Cortex of kidney (tissue), 1 donor: Measurements from ENCODE around the gene VPS41.

Source experiments
- DNase-seq: peaks from one replicate; lab custom pipeline; 2025; lab: John Stamatoyannopoulos, UW

Gene VPS41

DNA sequence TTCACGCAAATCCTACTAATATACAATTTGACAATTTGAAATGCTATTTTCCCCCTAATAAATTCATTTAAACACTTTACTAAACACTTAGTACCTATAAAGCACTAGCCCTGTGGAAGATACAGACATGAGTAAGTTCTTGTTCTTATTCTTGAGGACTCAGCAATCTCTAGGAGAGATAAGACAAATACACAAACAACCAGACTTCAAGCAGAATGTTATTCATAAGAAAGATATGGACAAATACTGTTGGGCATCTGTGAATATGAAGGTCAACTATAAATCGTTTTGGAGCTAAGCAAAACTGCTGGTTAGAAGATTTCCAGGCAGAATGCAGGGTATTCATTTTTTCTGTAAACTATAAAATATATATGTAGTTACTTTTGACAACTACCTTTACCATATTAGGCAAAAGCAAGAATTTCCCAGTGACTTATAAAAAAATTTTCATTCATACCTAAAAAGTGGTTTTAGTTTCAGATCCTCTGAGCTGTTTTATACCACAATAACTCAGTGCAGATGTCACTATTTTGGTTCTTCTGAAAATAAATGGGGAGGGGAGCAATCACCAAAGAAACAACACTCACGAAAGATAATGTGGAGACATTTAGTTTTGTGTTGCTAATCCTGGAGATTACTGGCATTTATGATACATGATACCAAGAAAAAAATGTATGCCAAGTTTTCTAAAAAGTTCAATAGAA, 3.8 kb downstream of the VPS41 start:
- DNase-seq = no peak

DNA sequence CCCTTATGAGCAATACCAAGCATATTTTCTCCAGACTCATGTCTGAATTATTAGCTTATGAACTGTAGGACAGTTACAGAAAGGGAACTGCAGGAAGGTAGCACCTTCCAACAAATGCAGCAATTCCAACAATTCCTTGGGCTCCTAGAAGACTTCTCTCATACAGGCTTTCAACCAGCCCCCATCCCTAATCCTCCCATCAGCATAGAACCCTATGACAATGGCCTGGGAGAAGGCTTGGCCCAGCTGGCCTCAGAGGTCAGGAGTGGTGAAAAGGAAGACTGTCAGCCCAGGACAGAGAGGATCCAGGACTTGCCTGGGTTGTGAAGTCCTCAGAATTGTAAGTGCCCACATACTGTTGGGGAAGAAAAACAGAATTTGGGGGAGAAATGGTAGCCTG, 5.9 kb downstream of the VPS41 start:
- no peak for DNase-seq

DNA sequence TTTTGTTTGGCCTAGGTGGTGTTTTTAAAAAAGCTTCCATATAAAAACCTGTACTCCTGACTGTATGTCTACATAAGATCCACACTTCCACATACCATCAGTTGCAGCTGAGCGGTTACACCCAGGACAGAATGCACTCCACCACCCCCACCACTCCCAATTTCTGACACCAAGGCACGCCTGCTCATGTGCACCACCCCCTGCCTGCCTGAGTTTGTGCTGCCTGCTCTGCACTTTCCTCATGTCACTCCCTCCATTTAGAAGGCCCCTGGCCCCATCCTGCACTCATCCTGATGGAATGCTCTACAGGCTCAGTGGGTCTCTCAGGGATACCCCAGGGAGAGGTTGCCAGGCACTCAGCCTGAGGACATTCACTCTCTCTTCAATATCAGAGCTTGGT, 6.5 kb downstream of the VPS41 start:
- no peak for DNase-seq

DNA sequence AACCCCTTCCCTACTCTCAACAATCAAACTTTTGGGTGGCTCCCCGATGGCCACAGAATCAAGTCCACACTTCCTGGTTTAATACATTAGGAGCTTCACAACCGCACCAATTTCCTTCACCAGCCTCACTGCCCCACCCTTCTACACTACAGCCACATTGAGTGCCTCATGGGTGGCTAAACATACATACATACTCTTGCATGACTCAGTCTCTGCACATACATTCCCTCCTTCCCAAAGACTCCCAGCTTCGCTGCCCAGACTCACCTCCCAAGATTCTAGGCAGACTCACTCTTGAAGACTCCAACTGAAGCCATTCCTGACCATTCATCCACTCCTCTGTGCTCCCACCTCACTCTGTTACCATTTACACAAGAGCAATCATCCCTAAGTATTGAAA, 15.9 kb downstream of the VPS41 start:
- no peak for DNase-seq

DNA sequence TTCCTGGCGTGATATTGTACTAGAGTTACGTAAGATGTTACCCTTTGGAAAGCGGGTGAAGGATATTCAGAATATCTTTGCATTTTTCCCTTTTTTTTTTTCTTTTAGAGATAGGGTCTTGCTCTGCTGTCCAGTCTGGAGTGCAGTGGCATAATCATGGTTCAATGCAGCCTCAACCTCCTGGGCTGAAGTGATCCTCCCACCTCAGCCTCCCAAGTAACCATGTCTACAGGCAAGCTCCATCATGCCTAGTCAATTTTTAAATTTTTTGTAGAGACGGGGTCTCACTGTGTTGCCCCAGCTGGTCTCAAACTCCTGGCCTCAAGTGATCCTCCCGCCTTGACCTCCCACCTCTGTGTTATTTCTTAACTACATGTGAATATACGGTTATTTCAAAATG, 18.4 kb downstream of the VPS41 start:
- DNase-seq = no peak

DNA sequence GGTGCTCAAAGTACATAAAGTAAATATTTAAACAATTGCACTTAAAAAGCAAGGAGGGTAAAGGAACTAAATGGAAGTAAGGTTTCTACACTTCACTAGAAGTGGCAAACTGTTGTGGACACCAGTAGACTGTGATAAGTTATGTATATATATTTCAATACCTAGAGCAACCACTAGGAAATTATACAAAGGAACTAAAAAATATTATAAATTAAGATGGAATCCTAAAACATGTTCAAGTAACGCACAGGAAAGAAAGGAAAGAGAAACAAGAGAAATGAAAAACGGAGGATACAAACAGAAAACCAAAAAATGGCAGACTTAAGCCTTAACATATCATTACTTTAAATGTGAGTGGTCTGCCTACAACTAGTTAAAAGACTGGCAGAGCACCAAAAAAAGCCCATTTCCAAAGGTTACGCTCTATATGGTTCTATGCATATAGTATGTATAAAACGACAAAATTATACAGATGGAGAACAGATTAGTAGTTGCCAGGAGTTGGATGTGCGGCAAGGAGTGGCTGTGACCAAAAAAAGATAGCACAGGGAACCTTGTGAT, 19.0 kb downstream of the VPS41 start:
- DNase-seq = no peak

DNA sequence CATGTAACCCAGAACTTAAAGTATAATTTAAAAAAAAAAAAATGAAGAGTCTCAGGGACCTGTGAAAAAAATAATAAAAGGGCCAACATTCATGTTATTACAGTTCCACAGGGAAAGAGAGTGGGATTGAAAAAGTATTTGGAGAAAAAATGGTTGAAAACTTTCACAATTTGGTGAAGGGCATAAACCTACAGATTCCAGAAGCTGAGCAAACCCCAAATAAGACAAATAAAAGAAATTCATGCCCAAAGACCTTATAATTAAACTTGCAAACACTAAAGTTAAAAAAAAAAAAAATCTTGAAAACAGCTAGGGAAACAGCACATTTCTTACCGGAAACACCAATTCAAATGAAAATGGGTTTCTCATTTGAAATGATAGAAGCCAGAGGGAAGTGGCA, 19.9 kb downstream of the VPS41 start:
- no peak for DNase-seq

DNA sequence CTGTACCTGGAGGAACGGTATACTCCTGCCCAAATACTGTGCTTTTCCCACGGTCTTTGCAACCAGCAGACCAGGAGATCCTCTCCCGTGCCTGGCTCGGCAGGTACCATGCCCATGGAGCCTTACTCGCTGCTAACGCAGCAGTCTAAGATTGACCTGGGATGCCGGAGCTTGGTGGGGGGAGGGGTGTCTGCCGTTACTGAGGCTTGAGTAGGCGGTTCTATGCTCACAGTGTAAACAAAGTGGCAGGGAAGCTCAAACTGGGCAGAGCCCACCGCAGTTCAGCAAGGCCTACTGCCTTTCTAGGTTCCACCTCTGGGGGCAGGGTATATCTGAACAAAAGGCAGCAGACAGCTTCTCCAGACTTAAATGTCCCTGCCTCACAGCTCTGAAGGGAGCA, 22.7 kb downstream of the VPS41 start:
- DNase-seq = no peak

DNA sequence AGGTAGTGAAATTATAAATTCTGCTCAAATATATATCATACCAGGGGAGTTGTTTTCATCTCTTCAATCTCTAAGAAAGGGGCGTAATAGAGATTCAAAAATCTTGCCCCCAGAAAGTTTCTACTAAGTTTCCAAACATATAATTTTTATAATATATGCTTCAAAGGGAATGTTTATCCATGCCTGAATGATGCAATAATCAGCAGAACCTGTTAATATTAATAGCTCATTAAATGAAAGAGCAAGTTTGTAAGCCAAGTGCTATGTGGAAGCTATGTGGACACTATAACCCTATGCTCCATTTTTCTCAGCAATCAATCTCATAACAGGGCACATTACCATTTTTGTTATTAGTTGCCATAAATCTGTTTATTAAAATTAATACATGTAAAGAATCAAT, 25.3 kb downstream of the VPS41 start:
- DNase-seq = no peak

DNA sequence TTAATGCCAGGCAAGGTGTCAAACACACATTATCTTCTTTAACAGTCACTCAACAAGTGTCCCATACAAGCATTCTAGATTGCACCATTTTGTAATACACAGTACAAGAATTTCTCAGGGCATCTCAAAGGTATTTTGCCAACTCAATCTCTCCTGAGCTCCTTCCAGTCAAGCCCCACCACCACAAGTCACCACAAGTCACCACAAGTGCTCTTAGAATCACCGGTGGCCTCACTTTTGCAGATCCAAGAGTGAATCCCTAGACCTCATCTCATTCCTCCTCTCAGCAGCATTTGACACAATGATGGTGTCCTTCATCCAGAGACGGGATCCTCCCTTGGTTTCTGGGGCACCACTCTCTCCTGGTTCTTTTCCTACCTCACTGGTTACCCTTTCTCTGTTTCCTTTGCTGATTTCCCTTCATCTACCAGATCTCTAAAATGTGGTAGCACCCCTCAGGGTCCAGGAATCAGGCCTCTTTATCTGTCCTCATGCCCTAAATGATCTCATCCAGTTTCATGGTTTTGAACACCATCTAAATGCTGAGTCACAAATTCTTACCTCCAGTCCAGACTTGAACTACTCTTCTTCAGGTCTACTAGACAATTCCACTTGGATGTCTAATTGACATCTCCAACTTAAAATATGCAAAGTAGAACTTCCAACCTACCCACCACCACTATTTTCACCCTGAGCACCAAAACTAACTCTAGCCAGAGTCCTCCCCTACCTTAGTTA, 26.9 kb downstream of the VPS41 start:
- DNase-seq = no peak

DNA sequence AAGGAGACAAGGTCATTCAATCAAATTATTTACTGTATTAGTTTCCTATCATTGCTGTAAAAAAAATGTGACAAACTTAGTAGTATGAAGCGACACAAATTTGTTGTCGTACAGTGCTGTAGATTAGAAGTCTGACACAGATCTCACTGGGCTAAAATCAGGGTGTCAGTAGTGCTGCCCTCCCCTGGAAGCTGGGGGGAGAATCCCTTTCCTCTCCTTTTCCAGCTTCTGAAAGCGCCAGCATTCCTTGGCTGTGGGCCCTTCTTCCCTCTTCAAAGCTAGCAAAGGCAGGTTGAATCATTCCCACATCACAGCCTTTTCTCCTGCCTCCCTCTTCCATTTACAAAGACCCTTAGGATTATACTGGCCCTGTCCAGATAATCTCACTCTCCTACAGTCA, 28.0 kb downstream of the VPS41 start:
- DNase-seq = no peak

DNA sequence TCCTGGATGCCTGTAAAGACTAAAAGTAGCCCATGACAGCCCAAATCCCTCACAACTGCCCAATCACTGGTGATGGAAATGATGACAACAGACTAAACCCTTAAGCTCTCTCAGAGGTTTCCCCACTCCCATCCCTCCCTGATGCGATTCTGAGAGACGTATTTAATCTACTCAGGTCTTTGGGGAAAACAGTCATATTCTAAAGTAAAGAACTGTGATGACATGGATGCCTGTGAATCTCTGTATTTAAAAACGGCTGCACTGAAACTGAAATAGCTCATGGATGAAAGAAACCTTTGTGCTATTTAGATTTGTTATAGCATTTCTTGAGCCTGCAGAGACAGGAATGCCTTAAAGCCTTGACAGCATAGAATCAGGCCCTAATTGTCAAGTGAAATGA, 28.5 kb downstream of the VPS41 start:
- DNase-seq = no peak

DNA sequence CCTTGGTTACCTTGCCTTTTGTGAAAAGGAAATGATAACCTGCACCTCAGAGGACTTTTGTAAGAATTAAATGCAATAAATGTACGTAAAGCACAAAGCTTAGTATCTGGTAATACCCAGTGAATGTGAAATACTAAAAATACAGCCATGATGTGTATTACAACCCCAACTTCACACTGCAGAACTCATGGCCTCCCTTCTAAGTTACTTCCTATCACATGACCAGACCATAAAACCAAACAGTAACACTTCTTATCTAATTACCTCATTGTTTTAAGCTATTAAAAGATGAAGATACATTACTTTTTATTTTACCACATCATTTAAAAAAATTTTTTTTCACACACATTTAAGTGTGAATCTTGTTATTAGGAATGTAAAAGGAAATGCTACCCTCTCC, 29.0 kb downstream of the VPS41 start:
- no peak for DNase-seq

DNA sequence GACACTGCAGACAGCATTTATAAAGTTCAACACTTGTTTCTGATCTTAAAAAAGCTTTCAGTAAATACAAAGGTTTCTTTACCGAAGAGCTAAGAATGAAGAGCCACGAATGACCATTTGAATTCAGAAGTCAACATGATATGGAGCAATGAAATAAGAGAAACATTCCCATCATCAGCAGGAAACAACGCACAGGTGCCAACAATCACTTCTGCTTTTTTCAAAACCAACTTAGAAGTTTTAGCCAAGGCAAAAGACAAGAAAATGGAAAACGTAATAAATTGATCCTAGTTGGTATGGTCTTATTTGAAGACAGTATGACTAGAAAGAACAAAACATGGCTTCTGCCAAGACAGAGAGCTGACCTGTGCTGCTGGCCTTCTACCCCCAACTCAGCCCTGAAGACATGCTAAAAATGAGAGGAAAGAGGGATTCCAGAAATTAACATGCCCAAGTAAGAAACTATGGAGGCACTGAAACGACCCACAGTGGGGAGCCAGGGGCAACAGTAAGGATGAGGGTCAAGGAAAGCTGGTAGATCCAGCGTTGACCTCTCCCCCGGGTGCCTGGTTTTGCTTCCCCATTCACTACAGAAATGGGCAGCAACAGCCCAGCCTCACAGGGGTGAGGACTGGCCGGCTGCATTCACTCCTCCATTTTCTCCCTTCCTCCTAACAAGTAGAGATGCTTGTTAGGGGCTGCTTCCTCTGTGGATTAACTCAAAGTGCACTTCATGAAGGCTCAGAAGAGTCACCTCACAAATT, 30.1 kb downstream of the VPS41 start:
- no peak for DNase-seq

DNA sequence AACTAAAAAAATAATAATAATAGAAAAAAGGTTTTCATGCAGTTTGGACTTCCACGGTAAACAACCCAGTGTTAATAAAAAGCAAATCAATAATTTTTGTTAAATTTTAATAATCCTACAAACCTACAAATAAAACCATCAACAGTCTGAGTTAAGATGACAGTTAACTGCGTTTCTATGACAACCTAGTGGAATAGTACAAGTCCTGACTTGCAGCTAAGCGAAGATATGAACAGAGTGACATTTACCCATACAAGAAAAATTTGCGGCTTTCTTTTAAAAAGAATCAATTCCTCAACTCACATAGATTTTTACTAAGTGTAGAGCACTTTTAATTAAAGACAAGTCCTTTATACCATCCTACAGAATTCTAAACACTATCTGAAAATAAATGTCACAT, 35.6 kb downstream of the VPS41 start:
- DNase-seq = no peak

DNA sequence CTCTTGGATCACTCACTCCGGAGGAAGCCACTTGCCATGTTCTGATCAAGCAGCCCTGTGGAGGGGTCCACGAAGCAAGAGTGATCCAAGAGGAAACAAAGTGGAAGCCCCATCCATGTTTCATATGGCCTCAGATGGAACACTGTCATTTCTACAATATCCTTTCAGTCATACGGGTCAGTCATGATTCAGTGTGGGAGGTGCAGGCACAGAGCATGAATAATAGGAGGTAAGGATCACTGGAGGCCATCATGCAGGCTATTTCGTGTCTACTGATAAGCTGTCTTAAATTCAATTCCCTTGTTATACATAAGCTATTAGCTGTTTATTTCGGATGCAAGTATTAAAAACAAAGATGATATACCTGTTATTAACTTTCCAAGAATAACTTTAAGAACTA, 36.8 kb downstream of the VPS41 start:
- no peak for DNase-seq

DNA sequence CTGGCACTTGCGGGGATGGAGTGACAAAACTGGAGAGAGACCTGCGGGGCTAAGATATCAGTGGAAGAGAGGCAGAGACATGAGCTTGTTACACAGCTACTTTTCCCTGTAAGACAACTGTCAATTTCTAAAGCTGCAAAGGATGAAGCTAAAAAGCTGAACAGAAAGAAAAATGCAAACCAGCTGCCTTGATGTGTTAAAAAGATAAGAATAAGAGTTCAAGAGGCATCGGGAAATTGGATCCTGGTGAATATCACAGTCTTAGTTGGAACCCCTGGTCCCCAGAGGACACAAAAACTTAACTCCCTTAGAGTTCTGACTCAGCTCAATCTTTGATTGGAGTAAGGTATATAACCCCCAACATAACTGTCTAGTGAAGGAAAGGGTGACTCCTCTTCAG, 38.8 kb downstream of the VPS41 start:
- DNase-seq = no peak

DNA sequence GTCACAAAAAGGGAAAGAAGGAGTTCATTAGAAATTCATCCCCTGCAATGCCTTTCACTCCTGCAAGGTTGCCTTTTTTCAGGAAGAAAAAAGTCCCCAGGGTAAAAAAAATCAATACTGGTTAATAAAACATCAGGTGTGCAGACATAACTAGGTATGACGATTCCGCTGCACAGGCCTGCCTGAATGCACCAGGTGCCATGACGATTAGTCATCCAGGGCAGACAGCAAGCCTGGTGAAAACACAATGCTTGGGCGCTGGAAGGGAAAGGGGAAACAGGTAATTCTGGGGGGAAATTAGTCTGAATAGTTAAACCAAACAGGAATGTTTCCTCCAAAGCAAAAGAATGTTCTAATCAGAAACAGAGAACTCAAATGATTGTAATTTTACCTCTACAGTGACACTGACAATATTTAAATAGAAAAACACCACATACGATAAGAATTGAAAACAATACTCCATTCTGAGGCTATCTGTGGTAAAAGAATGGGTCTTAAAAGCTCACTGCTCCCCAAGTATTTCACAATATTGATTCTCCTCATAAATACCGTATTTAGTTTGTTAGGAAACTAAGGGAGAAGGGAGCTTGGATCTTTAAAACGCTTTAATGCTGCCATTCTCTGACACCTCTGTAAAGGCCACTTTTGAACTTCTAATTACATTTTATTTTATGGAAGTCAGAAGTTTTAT, 45.2 kb downstream of the VPS41 start:
- DNase-seq = no peak

DNA sequence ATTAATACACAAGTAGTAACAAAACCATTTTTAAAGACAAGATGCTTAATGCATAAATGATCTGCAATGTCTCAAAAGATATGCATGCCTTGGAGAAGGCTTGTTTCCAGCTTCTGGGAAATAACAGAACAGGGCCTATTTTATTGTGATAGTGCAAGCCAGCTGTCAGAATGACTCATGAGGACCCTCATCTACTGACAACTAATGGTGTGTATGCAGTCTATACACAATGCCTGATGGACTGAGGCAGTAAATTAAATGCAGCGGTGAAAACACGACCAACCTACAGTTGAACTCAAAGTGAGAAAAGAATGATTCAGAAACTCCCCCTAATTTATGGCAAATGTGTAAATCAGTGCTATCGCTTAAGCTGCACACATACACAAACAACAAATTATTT, 46.3 kb downstream of the VPS41 start:
- DNase-seq = no peak

DNA sequence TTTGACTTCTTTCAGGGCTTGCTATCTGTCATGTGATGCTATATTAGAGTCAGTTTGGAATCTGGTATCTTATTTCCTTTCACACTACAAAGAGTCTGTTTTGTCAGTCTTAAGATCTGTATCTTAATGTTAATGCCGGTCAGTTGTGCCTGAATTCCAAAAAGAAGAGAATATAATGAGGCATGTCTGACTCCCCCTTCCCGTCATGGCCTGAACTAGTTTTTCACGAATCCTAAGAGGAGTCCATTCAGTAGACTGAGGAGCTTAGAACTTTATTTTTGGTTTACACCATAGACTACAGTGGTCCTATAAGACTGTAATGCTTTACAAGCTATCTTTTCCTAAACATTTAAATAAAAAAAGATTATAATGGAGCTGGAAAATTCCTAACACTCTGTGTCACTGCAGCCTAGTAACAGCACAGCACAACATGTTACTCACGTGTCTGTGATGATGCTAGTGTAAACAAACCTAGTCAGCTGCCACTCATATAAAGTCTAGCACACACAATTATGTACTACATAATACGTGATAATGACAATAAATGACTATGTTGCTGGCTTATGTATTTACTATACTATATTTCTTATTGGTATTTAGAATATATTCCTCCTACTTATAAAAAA, 50.6 kb downstream of the VPS41 start:
- no peak for DNase-seq

DNA sequence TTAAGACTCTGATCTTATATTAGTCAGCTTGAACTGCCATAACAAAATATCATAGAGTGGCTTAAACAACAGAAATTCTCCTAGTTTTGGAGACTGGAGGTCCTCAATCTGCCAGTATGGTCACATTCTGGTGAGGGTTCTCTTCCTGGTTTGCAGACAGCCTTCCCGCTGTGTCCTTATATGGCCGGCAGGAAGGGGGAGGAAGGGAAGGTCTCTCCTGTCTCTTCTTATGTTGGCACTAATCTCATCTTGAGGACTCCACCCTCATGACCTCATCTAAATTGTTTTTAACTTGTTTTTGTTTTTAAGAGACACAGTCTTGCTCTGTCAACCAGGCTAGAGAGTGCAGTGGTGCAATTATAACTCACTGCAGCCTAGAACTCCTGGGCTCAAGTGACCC, 53.1 kb downstream of the VPS41 start:
- no peak for DNase-seq

DNA sequence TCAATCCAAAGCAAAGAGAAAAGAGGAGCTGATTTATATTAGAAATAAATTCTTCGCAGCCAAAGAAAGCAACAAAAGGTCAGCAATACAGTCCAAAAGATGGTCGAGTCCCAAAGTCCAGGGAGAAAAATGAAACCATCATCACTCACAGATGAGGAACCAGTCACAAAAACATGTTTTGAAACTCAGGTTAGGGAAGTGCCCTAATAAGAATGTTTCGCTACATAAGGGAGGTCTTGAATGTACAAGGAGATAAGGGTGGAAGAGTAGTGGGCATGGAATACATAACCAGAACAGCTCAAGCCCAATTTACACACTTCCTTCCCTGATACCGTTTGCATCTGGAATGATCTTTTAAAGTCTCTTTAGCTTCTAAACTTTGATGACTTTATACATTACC, 53.6 kb downstream of the VPS41 start:
- DNase-seq = no peak
